Activated CD8-positive, alpha-beta memory T cell treated with anti-CD3 and anti-CD28 coated beads, Interleukin-2, amount 50 U/mL, for 24 hours (primary cell): ENCODE data around the gene SMG6.
"Not testable (repeated sequence)": the region's sequence is repeated elsewhere in the genome, so short reads cannot be mapped to it uniquely, and the experiment has no call there.

Experiments
- DNase-seq: peaks from one replicate; pipeline ENCODE4 v3.0.0-alpha.2; 2020; ENCODE audit errors: extremely low read depth

Gene SMG6

GRCh38 chr17:2028234-2028614, 275.4 kb downstream of the SMG6 start:
- no peak for DNase-seq

- DNase-seq, result no peak
Measured at GRCh38 chr17:2027528-2028233, 275.9 kb downstream of the SMG6 start.

- no peak for DNase-seq
Measured at GRCh38 chr17:2025622-2026309, 277.8 kb downstream of the SMG6 start.

- DNase-seq, result no peak
Measured at GRCh38 chr17:2025220-2025621, 278.4 kb downstream of the SMG6 start, which contains the start of gene RTN4RL1. RTN4RL1 (minus strand) TSS chr17:2025334; CDS start chr17:2024865, 469 bp downstream.

GRCh38 chr17:2024572-2025219, 278.9 kb downstream of the SMG6 start:
- DNase-seq, result no peak

GRCh38 chr17:2023692-2024571, 279.7 kb downstream of the SMG6 start:
- no peak for DNase-seq

GRCh38 chr17:2023256-2023655, 280.3 kb downstream of the SMG6 start:
- no peak for DNase-seq

GRCh38 chr17:2022647-2023240, 280.8 kb downstream of the SMG6 start:
- no peak for DNase-seq

GRCh38 chr17:2020721-2021120, 282.9 kb downstream of the SMG6 start:
- DNase-seq, result no peak

- no peak for DNase-seq
Measured at GRCh38 chr17:2019723-2020122, 283.9 kb downstream of the SMG6 start.

GRCh38 chr17:2018716-2019510, 284.7 kb downstream of the SMG6 start:
- no peak for DNase-seq

GRCh38 chr17:2017274-2017941, 286.2 kb downstream of the SMG6 start:
- DNase-seq, result no peak

- DNase-seq, result no peak
Measured at GRCh38 chr17:2016494-2016893, 287.1 kb downstream of the SMG6 start.

GRCh38 chr17:2015314-2015713, 288.3 kb downstream of the SMG6 start:
- DNase-seq, result no peak

- DNase-seq, result no peak
Measured at GRCh38 chr17:2013994-2014317, 289.6 kb downstream of the SMG6 start.

- not testable (repeated sequence) for DNase-seq
Measured at GRCh38 chr17:2013220-2013993, 290.2 kb downstream of the SMG6 start.

- no peak for DNase-seq
Measured at GRCh38 chr17:2012499-2012898, 291.1 kb downstream of the SMG6 start.

- DNase-seq, result no peak
Measured at GRCh38 chr17:2011411-2012371, 291.9 kb downstream of the SMG6 start.
